CD4-positive, alpha-beta T cell (primary cell): ENCODE data around the gene CXCL1. TPM values are rescaled to one million over a fixed set of nuclear protein-coding genes. Genes with fewer than 3 reads are reported as not detected.

ENCODE experiments used
- ATAC-seq: fragments of 200-7000 bp; cut with Tn5 transposase; one replicate; pipeline ENCODE4 v1.10.0; 2022; ENCODE audit warnings: mild to moderate bottlenecking; ENCODE audit not compliant: poor library complexity
- CTCF ChIA-PET: fragments of 350-600 bp; sonication (Branson Sonifier 250); formaldehyde crosslinking; loops from one replicate; lab custom pipeline; 2021; ENCODE audit warnings: antibody characterized with exemption, inconsistent platforms; lab: Charles Lee
- POLR2A ChIA-PET: fragments of 350-600 bp; sonication (Branson Sonifier 250); formaldehyde crosslinking; loops from one replicate; lab custom pipeline; 2021; ENCODE audit warnings: antibody characterized with exemption, inconsistent platforms; lab: Charles Lee
- DNase-seq, 14 experiments: peaks; one replicate each; pipeline ENCODE4 v3.0.0-alpha.2; 2013 to 2020; ENCODE audit warnings: mixed read lengths in 2 of 14
- H3K27ac ChIP-seq, 2 donors: one replicate each; pipeline versions ENCODE4 v1.5.1 to v1.7.0; 2013; ENCODE audit warnings: low read length in 2 of 2, low read depth in 1 of 2, mild to moderate bottlenecking in 1 of 2
- H3K27me3 ChIP-seq, 2 experiments: 1 replicate in 1 of 2; 2 replicates in 1 of 2; pipeline versions ENCODE4 v1.6.1 to v1.7.0; 2013; ENCODE audit warnings: low read length in 2 of 2, control low read depth in 1 of 2, mild to moderate bottlenecking in 1 of 2, moderate library complexity in 1 of 2; ENCODE audit not compliant: insufficient read depth in 2 of 2, control insufficient read depth in 1 of 2
- H3K36me3 ChIP-seq: one replicate; pipeline ENCODE4 v1.6.1; 2013; ENCODE audit warnings: low read length, control low read depth; ENCODE audit not compliant: insufficient read depth
- H3K4me1 ChIP-seq: one replicate; pipeline ENCODE4 v1.6.1; 2013; ENCODE audit warnings: low read length, control low read depth; ENCODE audit not compliant: insufficient read depth
- H3K4me3 ChIP-seq: one replicate; pipeline ENCODE4 v1.5.1; 2013; ENCODE audit warnings: mild to moderate bottlenecking, low read length, moderate library complexity
- H3K9me3 ChIP-seq, 2 experiments: 1 replicate in 1 of 2; 2 replicates in 1 of 2; pipeline versions ENCODE4 v1.6.1 to v1.7.0; 2013; ENCODE audit warnings: low read length in 2 of 2, mild to moderate bottlenecking in 2 of 2, control low read depth in 1 of 2, moderate library complexity in 1 of 2; ENCODE audit not compliant: control insufficient read depth in 1 of 2, insufficient read depth in 1 of 2
- H3K27ac Mint-ChIP-seq: one replicate; pipeline ENCODE4 v1.8.0; 2020; ENCODE audit warnings: mixed read lengths
- H3K27me3 Mint-ChIP-seq: one replicate; pipeline ENCODE4 v1.8.0; 2021; ENCODE audit warnings: mixed read lengths
- H3K36me3 Mint-ChIP-seq: one replicate; pipeline ENCODE4 v1.8.0; 2021; ENCODE audit warnings: low read depth, mixed read lengths
- H3K4me1 Mint-ChIP-seq: one replicate; pipeline ENCODE4 v1.8.0; 2021; ENCODE audit warnings: low read depth, mixed read lengths
- H3K4me3 Mint-ChIP-seq: one replicate; pipeline ENCODE4 v1.8.0; 2020; ENCODE audit warnings: mild to moderate bottlenecking, mixed read lengths
- H3K9me3 Mint-ChIP-seq: one replicate; pipeline ENCODE4 v1.8.0; 2020; ENCODE audit warnings: mixed read lengths
- intact Hi-C, 2 experiments: fragments of 100-400 bp; cut with DNase I in 1 of 2; cut with micrococcal nuclease in 1 of 2; formaldehyde crosslinking; loops; one replicate each; pipeline versions ENCODE4 v1.15.1 to v1.9.0; 2023 to 2025; cut with DNase I, micrococcal nuclease
- total RNA-seq, 174 experiments: library from RNA in 2 of 174; stranded (reverse) in 2 of 174; gene quantifications; one replicate each; pipeline ENCODE4 v1.2.3 and lab custom pipeline; 2021 to 2026
- TF ChIP-seq, protein P1 (sequence below): fragments of 200-600 bp; IDR thresholded peaks from one replicate; pipeline ENCODE4 v1.8.0; 2022; ENCODE audit warnings: antibody characterized with exemption, mild to moderate bottlenecking

The CXCL1 gene
- total RNA-seq, 2 experiments from 2014 or later: not detected

DNA sequence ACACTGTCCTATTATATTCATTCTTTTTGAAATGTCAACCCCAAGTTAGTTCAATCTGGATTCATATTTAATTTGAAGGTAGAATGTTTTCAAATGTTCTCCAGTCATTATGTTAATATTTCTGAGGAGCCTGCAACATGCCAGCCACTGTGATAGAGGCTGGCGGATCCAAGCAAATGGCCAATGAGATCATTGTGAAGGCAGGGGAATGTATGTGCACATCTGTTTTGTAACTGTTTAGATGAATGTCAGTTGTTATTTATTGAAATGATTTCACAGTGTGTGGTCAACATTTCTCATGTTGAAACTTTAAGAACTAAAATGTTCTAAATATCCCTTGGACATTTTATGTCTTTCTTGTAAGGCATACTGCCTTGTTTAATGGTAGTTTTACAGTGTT lies 1.6 kb downstream of the CXCL1 start:
- ATAC-seq: no peak
- H3K4me1 Mint-ChIP-seq: no peaks in the 10 kb centered on the region

DNA sequence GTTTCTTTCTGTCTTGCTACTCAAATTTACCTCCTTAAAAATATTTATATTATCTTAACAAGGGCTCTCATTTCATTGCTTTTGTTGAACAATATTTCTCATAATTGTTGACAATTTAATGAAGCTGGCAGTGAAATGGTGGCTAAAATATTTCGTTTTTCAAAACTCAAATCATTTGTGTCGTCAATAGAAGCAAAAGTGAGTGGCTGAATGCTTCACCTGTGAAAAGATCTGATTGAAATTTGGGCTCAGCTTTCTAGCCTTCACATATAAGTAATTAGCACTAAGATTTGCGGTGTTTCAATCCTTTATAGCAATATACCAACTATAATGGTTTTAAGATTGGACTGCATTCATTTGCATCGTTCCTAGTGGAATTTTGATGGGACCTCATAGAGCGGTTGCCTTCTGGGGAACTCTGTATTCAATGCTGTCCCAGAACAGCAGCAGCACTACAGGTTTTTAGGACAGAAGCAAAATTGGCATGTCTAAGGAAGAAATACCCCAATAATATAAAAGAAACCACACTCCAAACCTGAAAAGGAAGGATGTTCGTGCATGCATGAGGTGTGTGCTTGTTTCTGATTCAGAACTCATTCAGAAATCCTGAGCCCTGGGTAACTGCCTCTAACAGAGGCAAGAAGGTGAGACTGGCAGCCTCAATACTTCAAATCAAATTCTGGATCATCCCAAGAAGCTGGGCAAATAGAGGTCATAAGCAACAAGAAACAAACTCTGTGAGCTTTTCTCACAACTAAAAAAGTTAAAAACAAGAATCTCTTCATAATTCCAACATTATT lies 2.5 kb downstream of the CXCL1 start:
- no peaks in the 10 kb centered on the region for H3K36me3 Mint-ChIP-seq
- no peak overlapping the region for H3K4me3 ChIP-seq
- peaks cover 29% of the 10 kb centered on the region for H3K27me3 Mint-ChIP-seq
- H3K4me1 ChIP-seq: no peaks in the 10 kb centered on the region
- ATAC-seq: no peak
- ChIA-PET CTCF (no interaction called here), POLR2A (no interaction called here)
- no peak overlapping the region for H3K27ac ChIP-seq
- H3K27ac Mint-ChIP-seq: no peak overlapping the region
- TF ChIP-seq, protein P1, sequence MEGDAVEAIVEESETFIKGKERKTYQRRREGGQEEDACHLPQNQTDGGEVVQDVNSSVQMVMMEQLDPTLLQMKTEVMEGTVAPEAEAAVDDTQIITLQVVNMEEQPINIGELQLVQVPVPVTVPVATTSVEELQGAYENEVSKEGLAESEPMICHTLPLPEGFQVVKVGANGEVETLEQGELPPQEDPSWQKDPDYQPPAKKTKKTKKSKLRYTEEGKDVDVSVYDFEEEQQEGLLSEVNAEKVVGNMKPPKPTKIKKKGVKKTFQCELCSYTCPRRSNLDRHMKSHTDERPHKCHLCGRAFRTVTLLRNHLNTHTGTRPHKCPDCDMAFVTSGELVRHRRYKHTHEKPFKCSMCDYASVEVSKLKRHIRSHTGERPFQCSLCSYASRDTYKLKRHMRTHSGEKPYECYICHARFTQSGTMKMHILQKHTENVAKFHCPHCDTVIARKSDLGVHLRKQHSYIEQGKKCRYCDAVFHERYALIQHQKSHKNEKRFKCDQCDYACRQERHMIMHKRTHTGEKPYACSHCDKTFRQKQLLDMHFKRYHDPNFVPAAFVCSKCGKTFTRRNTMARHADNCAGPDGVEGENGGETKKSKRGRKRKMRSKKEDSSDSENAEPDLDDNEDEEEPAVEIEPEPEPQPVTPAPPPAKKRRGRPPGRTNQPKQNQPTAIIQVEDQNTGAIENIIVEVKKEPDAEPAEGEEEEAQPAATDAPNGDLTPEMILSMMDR: no peak
- H3K9me3 Mint-ChIP-seq: no peaks in the 10 kb centered on the region
- H3K27me3 ChIP-seq: peaks cover 3 to 7% of the 10 kb centered on the region in 2 experiments
- H3K4me3 Mint-ChIP-seq: no peak overlapping the region
- no peak for DNase-seq
- H3K4me1 Mint-ChIP-seq: no peaks in the 10 kb centered on the region
- intact Hi-C loops: no loop called here
- H3K36me3 ChIP-seq: no peaks in the 10 kb centered on the region
- peaks cover 0 to 13% of the 10 kb centered on the region in 2 experiments for H3K9me3 ChIP-seq

More for the DNA sequence above, 1.6 kb downstream of the CXCL1 start:
- no peaks in the 10 kb centered on the region for H3K9me3 Mint-ChIP-seq
- intact Hi-C loops: no loop called here
- POLR2A ChIA-PET: no interaction called here
- CTCF ChIA-PET: interaction anchor here (0.8 kb wide), 1 partner anchor 16 kb away, joined by 3 read pairs; no protein-coding TSS in a partner anchor
- TF ChIP-seq, protein P1: no peak
- Histone ChIP-seq H3K9me3 (peaks cover 0 to 13% of the 10 kb centered on the region in 2 experiments), H3K27me3 (peaks cover 3 to 7% of the 10 kb centered on the region in 2 experiments), H3K4me1 (no peaks in the 10 kb centered on the region), H3K4me3 (no peak overlapping the region), H3K36me3 (no peaks in the 10 kb centered on the region), H3K27ac (no peak overlapping the region)
- no peak overlapping the region for H3K4me3 Mint-ChIP-seq
- H3K27me3 Mint-ChIP-seq: peaks cover 29% of the 10 kb centered on the region
- H3K27ac Mint-ChIP-seq: no peak overlapping the region
- H3K36me3 Mint-ChIP-seq: no peaks in the 10 kb centered on the region
- DNase-seq: no peak

DNA sequence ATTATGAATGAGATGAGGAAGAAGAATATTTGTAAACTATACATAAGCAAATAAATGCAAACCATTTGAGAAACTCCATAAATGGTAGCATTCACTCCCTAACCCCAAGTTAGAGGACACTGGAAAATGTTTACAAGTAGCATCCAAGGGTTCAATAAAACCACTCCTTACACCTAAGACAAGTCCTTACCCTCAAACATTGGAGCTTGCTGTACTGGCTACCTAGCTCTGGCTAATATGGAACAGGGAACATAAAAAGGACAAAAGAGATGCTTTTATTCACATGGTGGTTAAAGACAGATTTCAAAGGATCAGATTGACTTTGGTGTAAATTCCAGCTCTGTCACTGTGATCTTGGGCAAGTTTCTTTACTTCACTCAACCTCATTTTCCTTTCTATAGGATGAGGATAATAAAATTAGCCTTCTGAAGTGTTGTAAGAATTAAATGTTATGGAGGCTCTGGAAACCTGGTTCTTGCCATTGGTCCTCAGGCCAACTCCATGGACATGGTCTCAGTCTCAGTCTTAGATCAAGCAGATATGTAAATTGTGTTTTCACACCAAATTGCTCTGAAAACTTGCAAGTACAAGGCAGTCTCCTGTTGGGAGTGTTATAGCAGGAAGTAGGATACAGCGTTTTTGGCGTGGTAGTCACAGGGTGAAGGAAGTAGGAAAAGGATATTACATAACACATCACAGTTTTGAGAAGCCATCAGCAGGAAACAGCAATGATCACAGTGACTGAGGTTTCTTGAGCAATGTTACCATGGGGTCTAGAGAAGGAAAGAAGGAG lies 3.3 kb downstream of the CXCL1 start:
- DNase-seq (peak in 2 of 14 experiments; percentile 34 to 38), ATAC-seq (no peak)
- ChIA-PET POLR2A (no interaction called here), CTCF (no interaction called here)
- Histone ChIP-seq H3K4me1 (no peaks in the 10 kb centered on the region), H3K36me3 (no peaks in the 10 kb centered on the region), H3K27ac (no peak overlapping the region), H3K4me3 (no peak overlapping the region), H3K9me3 (peaks cover 0 to 13% of the 10 kb centered on the region in 2 experiments), H3K27me3 (peaks cover 3 to 7% of the 10 kb centered on the region in 2 experiments)
- no peak overlapping the region for H3K4me3 Mint-ChIP-seq
- no peaks in the 10 kb centered on the region for H3K4me1 Mint-ChIP-seq
- peaks cover 25% of the 10 kb centered on the region for H3K27me3 Mint-ChIP-seq
- H3K36me3 Mint-ChIP-seq: no peaks in the 10 kb centered on the region
- TF ChIP-seq, protein P1: no peak
- intact Hi-C loops: no loop called here
- H3K9me3 Mint-ChIP-seq: no peaks in the 10 kb centered on the region
- no peak overlapping the region for H3K27ac Mint-ChIP-seq
